ENCODE results near the gene PIK3R1. TPM values are rescaled to one million over a fixed set of nuclear protein-coding genes. Genes with fewer than 3 reads are reported as not detected.
"Not testable (repeated sequence)": the region's sequence is repeated elsewhere in the genome, so short reads cannot be mapped to it uniquely, and the experiment has no call there.

Gene PIK3R1
- total RNA-seq, 1 experiment from 2014 or later = 60.0 TPM

DNA sequence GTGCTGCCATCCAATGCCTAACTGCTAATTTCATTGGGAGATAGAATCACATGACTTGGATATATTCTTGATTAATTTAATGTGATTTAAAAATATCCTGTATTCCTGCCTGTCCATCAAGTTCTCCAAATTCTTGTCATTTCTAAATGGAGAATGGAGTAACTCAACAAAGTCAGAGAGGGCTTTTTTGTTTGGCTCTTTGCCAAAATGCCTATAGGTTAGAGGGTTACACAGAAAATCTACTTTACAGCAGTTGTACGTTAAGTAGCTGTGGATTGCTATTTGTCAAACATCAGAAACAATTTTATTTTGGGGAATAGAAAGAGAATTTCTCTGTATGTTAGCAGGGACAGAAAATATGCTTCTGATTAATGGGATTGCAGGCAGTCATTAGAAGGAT lies 5.9 kb downstream of the PIK3R1 start:
- in situ Hi-C loops (cut with HindIII; ENCODE audit: low pct_unique_long_range_greater_than_20kb, low sequenced_read_pairs) = no loop called here
- no peak for DNase-seq (ENCODE audit: low read depth, low spot score)

GRCh38 chr5:68222310-68222709 lies 6.8 kb downstream of the PIK3R1 start:
- DNase-seq (ENCODE audit: low read depth, low spot score) = no peak
- in situ Hi-C loops (cut with HindIII; ENCODE audit: low pct_unique_long_range_greater_than_20kb, low sequenced_read_pairs) = no loop called here

DNA sequence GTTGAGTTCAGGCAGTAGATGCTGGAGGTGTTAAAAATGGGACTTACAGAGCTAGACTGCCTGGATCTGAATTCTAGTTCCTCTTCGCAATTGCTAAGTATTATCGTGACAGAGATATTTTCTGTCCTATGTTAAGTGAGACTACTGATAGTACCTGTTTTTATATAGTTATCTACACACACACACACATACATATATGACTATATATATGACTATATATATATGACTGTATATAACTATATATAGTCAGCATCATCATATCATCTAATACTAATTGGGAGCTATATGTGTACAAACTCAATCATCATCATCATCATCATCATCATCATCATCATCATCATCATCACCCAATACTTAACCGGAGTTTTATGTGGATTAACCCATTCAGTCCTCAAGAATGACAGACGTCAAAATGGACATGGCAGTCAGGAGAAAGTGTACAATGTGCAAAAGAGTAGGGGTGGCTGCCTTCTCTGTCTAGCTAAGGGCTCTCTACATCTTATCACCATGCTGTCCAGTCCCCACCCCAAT lies 7.3 kb downstream of the PIK3R1 start:
- no peak for DNase-seq (ENCODE audit: low read depth, low spot score)
- in situ Hi-C loops (cut with HindIII; ENCODE audit: low pct_unique_long_range_greater_than_20kb, low sequenced_read_pairs) = no loop called here

DNA sequence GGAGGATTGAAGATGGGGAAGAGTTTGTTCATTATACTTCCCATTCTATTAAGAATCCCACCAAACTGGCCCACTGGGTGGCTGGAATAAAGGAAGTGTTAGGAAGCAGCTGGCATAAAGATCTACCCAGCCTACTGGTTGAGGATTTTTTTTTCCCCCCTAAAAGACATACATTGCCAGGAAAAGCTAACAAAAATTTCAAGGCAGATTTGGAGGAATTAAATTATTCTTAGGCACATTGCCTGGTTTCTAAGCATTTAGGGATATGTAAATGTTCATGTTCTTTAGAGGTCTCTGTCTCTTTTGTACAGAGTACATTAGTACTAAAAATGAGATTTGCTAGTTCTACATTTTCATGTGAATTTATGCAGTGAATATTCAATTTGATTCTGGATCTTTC lies 8.3 kb downstream of the PIK3R1 start:
- in situ Hi-C loops (cut with HindIII; ENCODE audit: low pct_unique_long_range_greater_than_20kb, low sequenced_read_pairs) = no loop called here
- DNase-seq (ENCODE audit: low read depth, low spot score) = no peak

DNA sequence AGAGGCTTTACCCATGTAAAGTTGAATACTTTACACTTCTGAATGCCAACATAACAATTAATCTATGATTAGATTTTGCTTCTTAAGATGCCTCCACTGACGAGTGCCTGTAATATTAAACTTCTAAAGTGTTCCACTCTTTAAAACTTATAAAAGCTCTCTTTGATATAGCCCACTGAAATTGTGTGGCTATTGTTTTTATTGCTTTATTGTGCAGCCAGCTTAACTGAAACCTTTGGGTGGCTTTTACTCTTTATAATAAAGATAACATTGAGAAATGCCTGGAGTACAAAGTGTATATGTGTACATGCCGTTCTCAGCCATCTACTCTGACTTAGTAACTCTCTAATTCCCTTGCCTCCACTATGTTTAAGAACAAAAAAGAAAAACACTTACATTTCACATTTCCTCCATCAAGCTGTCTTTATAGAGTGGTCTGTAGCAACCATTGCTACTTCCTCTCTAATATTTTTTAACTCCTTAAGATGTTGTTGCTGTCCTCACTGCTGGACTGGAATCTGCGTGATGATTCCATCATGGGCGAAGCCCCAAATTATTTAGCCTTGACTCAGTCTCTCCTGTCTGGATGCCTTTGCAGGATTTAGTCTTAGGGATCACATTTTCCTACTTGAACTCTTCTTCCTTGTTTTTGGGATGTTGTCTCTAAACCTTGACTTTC lies 9.1 kb downstream of the PIK3R1 start:
- DNase-seq (ENCODE audit: low read depth, low spot score) = no peak
- in situ Hi-C loops (cut with HindIII; ENCODE audit: low pct_unique_long_range_greater_than_20kb, low sequenced_read_pairs) = no loop called here

DNA sequence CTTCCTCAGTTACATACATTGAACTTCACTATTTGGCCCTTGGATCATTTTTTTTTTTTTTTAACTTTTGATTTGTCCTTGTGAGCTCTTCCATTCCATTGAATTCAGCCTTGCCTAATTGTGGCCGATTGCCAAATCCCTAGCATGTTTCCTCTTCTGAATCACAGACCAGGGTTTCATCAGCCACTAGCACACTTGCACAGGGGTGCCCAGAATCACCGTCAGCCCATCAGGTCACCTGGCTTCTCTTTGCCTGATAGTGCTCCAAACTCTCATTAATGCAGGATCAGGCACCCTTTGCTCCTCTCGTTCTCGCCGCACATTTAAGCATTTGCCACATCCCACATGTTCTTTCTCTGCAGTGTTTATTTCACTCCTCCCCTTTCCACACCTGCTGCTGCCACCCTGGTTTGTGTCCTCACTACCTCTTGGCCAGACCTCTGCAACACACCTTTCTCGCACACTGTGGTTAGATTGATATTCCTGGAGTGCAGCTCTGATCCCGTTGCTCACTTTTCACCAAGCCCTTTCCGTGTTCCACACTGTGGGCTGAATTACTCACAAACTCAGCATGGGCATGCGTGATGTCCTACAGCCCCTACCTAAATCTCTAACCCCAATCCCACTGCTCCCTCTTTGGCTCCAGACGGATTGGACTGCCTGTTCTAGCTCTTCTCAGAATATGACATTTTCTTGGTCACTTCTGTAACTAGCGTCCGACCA lies 9.8 kb downstream of the PIK3R1 start:
- DNase-seq (ENCODE audit: low read depth, low spot score) = no peak
- in situ Hi-C loops (cut with HindIII; ENCODE audit: low pct_unique_long_range_greater_than_20kb, low sequenced_read_pairs) = no loop called here

DNA sequence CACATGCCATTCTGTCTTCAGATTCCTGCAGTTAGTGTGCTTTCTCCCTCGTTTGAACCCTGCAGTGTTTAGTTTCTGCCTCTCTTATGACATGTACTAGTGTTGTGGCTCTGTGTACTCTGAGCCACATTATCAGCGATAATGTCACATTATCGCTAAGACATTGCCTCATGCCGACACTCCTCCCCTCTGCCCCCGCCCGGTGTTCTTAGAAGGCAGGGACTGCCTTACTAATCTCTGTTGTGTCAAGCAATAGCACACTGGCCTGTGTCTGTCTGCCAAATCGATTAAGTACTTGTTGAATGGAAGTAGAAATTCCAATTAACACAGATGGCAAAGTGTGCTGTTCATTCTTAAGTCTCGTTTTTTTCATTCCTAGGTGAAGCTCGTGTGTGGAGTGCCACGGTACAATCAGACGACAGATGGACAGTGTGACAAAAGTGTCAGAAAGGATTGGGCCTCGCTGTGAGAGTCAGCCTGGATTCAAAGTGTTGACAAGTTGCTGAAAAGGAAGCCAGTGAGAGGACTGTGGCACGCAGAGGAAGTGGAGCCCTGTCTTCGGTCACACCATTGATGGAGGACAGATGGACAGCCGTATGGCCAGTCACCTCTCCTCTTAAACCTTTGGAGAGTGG lies 10.5 kb downstream of the PIK3R1 start:
- DNase-seq (ENCODE audit: low read depth, low spot score) = no peak
- in situ Hi-C loops (cut with HindIII; ENCODE audit: low pct_unique_long_range_greater_than_20kb, low sequenced_read_pairs) = no loop called here

DNA sequence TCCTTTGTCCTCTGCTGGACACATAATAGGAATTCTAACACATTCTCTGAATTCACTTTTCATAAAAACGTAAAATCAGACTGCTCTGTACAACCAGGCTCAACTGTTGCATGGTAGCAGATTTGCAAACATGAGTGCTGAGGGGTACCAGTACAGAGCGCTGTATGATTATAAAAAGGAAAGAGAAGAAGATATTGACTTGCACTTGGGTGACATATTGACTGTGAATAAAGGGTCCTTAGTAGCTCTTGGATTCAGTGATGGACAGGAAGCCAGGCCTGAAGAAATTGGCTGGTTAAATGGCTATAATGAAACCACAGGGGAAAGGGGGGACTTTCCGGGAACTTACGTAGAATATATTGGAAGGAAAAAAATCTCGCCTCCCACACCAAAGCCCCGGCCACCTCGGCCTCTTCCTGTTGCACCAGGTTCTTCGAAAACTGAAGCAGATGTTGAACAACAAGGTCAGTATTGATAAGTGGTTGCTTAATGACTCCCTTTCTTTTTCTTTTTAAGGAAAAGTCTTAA lies 11.1 kb downstream of the PIK3R1 start:
- DNase-seq (ENCODE audit: low read depth, low spot score) = no peak
- in situ Hi-C loops (cut with HindIII; ENCODE audit: low pct_unique_long_range_greater_than_20kb, low sequenced_read_pairs) = no loop called here

DNA sequence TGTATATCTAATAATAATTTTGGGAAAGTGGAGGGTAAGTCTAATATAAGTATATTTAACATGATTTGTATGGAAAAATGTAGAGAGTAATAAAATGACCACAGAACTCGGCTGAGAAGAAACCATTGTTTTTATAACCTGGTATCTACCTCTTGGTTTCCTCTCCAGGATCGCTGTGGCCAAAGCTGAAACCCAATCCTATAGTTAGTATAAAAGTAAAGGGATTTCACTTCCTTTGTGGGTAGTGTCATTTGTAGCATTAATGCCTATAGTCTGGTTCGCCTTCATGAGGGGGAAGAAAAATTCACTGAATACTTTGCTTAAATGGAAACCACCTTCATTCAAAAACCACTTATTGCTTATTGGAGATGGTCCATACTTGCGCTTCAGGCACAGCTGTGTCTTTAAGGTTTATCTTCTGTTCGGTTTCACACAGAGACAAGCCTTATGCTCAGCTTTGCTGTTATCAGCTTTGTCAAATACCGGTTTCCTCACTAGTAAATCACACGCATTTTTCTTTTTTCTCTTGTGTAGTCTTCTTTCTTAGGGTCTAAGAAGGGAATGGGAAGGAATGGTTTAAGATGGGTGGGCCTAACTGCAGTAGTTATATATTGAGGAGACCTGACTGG lies 12.1 kb downstream of the PIK3R1 start:
- in situ Hi-C loops (cut with HindIII; ENCODE audit: low pct_unique_long_range_greater_than_20kb, low sequenced_read_pairs) = no loop called here
- no peak for DNase-seq (ENCODE audit: low read depth, low spot score)

GRCh38 chr5:68229416-68229815 lies 13.9 kb downstream of the PIK3R1 start:
- in situ Hi-C loops (cut with HindIII; ENCODE audit: low pct_unique_long_range_greater_than_20kb, low sequenced_read_pairs) = no loop called here
- no peak for DNase-seq (ENCODE audit: low read depth, low spot score)

DNA sequence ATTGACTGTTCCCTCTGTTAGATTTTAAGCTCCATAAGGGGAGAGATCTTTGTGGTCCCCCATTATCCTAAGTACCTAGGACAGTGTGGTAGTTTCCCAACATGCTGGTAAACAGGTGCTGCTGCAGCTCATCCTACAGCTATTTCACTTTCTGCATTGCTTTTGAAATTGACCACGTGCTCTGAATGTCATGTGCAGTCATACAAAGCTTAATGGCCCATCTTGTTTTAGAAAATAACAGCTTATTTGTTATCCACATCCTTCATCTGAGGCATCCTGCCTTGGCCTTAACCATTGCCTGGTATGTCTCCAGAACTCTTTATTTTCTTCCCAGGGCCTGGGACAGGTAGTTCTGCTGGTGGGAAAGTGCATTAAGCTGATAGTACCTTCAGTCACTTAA lies 14.7 kb downstream of the PIK3R1 start:
- DNase-seq (ENCODE audit: low read depth, low spot score) = peak; percentile 56
- in situ Hi-C loops (cut with HindIII; ENCODE audit: low pct_unique_long_range_greater_than_20kb, low sequenced_read_pairs) = no loop called here

GRCh38 chr5:68231414-68232076 lies 16.0 kb downstream of the PIK3R1 start:
- DNase-seq (ENCODE audit: low read depth, low spot score) = no peak
- in situ Hi-C loops (cut with HindIII; ENCODE audit: low pct_unique_long_range_greater_than_20kb, low sequenced_read_pairs) = no loop called here

DNA sequence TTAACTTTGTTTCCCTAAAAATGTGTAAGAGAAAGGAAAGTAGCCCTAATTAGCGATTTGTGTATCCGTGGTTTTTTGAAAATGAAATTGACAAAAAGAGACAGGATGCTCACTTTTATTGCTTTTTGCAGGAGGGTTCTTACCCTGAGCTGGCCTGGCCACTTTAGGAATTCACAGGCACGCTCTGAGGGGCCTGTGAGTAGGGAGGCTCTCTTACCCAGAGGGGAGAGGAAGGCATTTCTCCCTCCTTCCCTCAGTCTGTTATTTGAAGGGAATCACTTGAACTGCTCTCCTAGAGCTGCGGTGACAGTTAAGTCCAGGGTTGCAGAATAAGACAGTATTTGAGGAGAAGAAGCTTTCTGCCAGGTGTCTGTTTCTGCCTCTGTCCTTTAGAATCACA lies 16.7 kb downstream of the PIK3R1 start:
- no peak for DNase-seq (ENCODE audit: low read depth, low spot score)
- in situ Hi-C loops (cut with HindIII; ENCODE audit: low pct_unique_long_range_greater_than_20kb, low sequenced_read_pairs) = no loop called here

DNA sequence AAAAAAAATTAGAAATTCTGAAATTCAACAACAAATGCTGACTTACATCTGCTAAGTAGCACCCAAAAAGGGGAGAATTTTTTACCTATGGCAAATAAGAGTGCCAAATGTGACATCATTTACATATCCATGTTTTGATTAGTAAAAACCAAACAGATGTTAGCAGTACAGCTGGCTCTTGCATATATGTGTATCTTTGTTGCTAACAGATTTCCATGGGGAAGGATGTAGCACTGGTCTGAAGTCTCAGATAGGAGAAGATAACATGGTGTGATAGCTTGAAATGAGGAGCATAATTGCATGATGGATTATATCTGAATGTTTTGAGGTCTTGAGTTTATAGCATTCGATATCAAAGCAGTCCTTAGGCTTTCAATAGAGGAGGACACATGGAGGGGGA lies 17.5 kb downstream of the PIK3R1 start:
- no peak for DNase-seq (ENCODE audit: low read depth, low spot score)
- in situ Hi-C loops (cut with HindIII; ENCODE audit: low pct_unique_long_range_greater_than_20kb, low sequenced_read_pairs) = no loop called here

- in situ Hi-C loops (cut with HindIII; ENCODE audit: low pct_unique_long_range_greater_than_20kb, low sequenced_read_pairs); DNase-seq (ENCODE audit: low read depth, low spot score): not testable (repeated sequence)
Observed at GRCh38 chr5:68235229-68235628, 19.7 kb downstream of the PIK3R1 start.

DNA sequence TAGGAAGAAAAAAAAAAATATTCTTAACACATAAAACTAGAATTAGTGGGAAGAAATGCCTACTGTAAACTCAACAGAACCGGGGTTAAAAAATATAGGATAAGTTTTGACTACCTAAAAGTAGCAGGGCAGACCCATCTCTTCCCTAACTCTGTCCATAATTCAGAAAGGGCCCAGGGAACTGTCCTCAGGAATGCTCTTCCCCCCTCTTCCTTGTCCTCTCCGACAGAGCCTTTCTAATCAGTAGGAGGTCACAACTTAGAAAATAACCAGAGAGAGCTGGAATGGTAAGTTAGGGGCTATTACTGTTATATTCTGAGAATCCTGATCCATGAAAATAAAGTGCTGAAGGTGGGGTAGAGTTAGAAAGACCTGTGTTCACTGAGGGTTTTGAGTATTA lies 22.2 kb downstream of the PIK3R1 start:
- in situ Hi-C loops (cut with HindIII; ENCODE audit: low pct_unique_long_range_greater_than_20kb, low sequenced_read_pairs) = no loop called here
- DNase-seq (ENCODE audit: low read depth, low spot score) = no peak

DNA sequence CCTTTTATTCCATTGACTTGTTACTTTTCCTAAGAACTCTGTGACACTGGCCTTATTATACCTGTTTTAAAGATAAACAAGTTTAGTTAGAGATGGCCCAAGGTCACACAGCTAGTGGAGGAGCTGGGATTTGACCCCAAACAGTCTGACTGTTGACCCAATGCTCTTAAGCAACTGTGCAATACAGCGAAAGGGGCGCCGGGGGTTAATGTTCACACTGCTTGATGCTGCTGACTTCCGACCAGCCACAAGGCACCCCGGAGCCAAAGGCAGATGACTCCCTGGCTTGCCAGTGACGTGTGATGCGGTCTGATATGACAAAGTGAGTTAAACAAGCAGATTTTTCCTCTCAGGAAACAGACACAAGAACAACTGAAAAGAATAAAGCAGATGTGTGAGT lies 23.9 kb downstream of the PIK3R1 start:
- peak; percentile 99 for DNase-seq (ENCODE audit: low read depth, low spot score)

GRCh38 chr5:68240202-68240601 lies 24.6 kb downstream of the PIK3R1 start:
- in situ Hi-C loops (cut with HindIII; ENCODE audit: low pct_unique_long_range_greater_than_20kb, low sequenced_read_pairs) = no loop called here
- DNase-seq (ENCODE audit: low read depth, low spot score) = peak; percentile 81

More for the DNA sequence above, 23.9 kb downstream of the PIK3R1 start:
- in situ Hi-C loops (cut with HindIII; ENCODE audit: low pct_unique_long_range_greater_than_20kb, low sequenced_read_pairs) = no loop called here
